ENCODE results near the gene STEAP3.

The STEAP3 gene

DNA sequence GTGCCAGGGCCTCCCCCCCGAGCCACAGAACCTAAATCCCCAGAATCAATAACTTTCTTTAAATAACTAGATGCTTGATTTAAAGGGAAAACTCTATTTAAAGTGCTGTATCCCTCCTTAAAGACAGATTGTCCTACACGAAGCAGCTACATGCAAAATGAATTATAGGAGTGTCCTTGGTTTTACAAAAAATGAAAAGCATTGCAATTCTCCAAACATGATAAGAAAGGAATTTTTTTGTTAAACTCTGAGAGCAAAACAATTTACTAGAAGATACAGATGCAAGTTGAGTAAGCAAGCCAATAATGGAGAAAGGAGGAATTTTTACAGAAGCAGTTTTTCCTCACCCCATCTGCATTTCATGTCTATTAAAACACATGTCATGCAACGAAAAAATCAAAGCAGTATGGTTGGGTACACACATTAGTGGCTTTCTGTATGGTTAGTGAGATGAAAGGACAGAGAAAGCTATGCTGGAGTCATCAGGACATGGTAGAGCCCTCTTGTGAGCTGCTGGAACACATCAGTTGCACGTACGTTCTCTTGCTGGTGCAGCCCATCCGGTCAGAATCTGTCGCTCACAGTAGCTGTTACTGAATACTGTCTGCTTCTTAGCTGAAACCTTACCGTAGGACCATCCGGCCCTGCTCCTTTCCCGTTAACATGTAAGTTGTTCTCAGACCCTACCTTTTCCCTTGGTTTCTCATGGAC is 25.9 kb upstream of the STEAP3 start:
- DNase-seq (ENCODE audit: low read depth in 2 of 2), result no peak

DNA sequence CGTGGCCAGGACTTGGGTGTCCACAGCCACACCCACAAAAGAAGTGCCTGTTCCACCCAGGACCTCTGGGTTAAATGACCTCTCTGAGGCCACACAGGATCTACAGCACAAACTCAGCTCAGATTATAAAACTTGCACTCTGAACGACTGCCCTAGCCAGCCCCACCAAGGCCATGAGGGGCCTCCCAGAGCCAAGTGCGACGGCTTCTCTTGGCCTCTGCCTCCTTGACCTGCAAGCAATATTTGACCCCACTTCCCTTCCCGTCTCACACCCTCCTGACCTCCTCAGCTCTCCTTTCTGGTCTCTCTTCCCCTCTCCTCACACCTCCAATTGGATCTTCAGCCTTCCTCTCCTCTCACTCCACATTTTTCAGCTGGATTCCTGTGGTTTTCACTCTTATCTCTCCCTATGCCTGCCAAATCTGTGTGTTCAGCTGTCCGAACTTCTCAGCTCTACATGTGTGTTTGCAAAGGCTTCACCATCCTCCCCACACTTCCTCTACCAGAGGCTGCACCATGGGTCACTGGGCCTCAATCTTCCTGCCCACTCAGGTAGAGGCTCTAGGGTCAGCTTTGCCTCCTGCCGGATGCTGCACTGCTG is 25.3 kb upstream of the STEAP3 start:
- DNase-seq (ENCODE audit: low read depth in 2 of 2), result no peak

DNA sequence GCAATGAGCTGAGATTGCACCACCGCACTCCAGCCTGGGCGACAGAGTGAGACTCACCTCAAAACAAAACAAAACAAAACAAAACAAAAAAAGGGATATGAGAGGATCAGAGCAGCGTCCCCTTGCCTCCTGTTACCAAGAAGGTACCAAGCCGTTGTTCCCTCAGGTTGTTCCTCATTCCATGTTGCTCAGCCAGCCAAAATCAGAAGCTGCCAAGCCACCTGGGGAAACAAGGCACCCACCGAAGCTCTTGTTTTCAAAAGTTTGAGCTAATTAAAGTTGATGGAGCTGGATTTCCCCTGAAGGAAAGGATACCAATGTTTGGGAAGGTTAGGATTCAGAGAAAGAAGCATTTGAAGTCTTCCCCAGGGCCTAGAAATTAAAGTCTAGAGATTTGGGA is 21.8 kb upstream of the STEAP3 start:
- no peak for DNase-seq (ENCODE audit: low read depth in 2 of 2)

DNA sequence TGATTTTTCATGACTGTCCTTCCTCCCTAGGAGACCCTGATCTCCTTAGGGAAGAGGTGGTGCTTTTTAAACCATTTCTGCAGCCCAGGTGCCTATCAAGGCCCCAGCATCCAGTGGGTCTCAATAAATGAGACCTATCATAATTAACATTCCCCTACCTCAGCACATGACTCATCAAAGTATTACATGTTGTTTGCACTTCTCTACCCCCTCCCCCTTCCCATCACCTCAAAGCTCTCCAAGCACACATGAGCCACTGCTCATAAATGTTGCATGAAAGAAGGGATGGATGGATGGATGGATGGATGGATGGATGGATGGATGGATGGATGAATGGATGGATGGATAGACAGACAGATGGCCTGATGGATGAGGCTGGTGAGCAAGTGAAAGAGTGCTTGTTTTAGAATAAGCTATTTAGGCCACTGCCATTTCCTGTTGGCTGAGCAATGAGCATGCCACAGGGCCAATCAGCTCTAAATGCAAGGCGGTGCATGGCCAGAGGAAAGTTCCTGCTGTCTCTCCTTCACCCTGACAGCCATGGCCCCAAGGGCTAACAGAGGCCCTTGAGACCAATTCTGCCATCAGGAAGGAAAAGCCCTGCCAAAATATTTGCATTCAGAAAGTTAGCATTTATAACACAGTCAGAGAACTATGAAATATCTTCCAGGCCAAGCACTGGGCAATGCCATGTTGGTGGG is 20.9 kb upstream of the STEAP3 start:
- no peak for DNase-seq (ENCODE audit: low read depth in 2 of 2)

DNA sequence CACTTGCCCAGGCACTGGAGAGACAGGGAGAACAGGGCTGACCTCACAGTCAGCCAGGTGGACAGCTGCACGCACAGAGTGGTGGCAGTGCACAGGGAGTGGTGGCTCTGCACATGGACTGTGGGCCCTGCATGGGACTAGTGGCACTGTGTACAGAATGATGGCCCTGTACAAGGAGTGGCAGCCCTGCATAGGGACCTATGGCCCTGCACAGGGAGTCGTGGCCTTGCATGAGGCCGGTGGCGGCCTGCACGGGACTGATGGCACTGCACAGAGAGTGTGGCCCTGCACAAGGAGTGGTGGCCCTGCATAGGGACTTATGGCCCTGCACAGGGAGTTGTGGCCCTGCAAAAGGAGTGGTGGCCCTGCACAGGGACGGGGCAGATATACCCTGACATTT is 19.1 kb upstream of the STEAP3 start:
- no peak for DNase-seq (ENCODE audit: low read depth in 2 of 2)

DNA sequence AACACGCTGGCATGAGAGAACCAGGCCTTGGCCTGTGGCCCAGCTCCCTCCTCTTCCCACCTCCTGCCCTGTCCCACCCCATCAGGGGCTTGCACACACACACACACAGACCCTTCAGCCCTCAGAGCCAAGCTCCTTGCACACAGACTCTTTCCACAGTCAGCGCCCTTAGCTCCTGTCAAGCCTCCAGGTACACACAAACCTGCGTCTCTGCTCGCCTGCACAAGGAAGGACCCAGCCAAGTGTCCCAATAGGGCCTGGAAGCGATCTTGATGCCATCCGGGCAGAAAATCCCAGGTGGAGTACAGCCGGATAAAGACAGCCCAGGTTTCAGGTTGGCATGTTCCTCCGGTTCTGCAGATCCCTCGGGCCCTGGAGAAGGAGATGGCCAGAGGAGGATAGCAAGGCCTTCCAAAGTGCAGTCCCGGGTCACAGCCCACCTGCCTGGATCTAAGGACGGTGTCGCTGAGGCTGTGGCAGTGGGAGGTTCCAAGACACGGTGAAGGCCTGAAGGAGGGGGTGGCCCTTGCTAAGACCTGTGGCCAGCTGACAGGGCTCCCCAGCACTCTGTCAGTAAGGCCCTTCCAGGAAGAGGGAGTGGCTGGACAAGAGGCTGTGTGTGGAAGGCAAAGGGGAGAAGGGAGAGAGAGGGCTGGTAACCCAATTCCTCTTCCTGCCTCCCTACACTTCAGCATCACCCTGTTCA is 18.5 kb upstream of the STEAP3 start:
- no peak for DNase-seq (ENCODE audit: low read depth in 2 of 2)

DNA sequence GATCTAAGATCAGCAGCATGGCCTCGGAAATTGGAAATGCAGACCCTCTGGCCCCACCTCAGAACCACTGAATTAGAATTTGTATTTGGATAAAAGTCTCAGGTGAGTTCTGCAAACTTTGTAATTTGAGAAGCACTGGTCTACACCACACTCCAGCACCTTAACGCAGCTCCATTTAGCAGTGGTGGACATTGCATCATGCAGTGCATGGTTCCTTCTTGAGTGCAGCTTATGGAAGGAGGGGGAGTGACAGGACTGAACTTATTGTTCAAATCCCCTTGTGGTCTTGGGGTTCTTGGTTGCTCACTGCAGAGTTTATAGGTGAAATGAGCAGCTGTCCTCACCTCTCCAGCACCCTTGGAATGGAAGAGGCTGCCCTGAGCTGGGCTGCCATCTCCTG is 17.4 kb upstream of the STEAP3 start:
- no peak for DNase-seq (ENCODE audit: low read depth in 2 of 2)

DNA sequence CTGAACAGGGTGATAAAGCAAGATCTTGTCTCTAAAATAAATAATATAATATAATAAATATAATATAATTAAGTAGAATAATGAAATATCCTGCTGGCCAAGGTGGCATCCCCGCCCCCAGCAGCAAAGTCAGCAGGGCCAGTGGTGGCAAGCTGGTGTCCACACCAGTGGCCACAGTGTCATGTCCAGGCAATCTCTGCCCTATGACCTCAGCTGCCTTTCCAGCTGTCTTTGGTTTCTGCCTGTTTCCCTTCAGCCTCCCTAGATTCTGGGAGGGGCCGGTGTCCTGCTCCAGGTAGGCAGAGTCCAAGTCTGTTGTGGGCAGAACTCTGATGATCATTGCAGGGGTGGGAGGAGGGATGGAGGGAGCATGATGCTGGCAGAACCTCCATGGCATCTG is 16.2 kb upstream of the STEAP3 start:
- DNase-seq (ENCODE audit: low read depth in 2 of 2), result no peak

DNA sequence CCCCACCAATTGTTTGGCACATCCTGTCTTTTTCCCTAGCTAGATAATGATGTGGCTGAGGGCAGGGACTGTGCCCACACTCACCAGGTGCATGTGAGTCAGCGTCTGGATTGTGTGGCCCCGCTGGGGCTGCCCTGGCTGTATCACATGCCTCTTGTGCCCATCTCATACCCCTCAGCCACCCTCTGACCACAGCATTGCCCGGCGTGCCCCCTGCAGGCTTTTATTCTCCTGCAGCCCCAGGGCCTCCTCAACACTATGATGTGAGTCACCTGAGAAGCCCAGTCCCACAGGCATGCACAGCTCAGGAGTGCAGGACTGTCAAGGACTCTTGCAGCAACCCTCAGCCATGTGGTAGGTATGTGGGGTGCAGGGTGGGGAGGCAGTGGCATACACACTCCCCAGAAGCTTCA is 14.8 kb upstream of the STEAP3 start:
- no peak for DNase-seq (ENCODE audit: low read depth in 2 of 2)

DNA sequence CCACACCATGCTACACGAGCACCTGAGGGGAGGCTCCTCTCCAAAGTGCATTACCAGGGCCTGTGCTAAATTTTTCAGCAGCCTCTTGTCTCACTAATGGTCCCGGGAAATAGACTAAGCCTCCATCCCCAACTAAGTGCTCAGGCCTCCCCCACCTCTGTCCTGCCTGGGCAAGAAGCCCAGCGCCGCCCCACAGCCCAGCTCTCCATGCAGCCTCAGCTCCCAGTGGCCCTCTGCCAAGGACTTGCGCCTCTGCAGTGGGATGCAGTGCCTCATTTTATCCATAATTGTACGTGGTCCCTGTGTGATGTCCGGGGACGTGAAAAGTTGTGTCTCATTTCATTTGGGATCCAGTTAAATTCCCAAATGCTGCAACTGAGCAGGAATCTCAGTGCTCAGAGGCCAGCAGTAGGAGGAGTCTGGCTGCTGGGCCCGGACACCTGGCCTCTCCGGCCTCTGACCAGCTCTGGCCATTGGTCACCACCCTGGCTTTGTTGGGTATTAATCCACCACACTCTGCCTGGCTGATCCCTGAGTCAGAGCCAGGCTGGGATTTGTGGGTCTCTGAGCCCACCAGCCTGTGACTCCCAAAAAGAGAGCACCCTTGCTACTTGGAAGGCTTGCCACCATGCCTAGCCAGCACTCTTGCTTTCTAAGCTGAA is 11.4 kb upstream of the STEAP3 start:
- no peak for DNase-seq (ENCODE audit: low read depth in 2 of 2)

DNA sequence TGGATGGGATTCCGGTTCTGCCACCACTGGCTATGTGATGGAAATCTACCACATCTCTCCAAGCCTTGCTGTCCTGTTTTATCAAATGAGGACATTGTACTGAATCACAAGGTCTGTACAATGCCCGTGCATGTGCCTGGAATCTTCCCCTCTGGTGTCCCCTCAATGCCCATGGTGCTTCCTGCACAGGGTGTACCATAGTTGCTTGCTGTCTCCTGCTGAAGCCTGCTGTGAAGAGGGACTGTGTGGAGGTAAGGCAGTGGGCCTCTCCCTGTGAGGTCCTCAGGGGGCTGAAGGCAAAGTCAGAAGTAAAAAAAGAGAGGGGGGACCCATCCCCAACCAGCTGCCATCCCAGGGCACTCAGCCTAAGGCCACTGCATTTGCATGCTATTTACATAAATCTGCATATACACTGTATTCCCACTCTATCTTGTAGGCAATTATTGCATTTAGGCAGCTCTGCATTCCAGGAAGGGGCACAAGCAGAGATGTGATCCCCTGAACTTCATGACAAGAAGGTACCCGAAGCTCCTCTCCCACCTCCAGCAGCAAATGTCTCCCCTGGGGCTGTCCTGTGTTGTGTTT is 9.1 kb upstream of the STEAP3 start:
- DNase-seq (ENCODE audit: low read depth in 2 of 2), result no peak

DNA sequence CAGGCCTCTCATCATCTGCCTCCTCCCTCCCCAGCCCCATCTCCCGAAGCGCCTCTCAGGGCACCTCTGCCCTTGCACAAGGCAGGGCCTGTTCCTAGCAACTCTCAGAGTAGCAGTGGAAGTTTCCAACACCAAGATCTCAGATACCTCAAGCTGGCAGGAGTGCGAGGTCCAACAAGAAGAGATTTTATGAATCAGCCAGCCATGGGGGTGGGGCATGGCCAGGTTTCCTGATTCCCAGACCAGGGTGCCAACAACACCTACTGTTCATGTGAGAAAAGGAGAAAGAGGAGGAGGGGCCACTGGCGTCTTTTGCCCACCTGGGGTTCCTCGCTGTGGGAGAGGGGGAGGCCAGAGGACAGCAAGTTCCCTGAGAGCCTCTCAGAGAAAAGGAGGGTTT is 6.6 kb upstream of the STEAP3 start:
- no peak for DNase-seq (ENCODE audit: low read depth in 2 of 2)

DNA sequence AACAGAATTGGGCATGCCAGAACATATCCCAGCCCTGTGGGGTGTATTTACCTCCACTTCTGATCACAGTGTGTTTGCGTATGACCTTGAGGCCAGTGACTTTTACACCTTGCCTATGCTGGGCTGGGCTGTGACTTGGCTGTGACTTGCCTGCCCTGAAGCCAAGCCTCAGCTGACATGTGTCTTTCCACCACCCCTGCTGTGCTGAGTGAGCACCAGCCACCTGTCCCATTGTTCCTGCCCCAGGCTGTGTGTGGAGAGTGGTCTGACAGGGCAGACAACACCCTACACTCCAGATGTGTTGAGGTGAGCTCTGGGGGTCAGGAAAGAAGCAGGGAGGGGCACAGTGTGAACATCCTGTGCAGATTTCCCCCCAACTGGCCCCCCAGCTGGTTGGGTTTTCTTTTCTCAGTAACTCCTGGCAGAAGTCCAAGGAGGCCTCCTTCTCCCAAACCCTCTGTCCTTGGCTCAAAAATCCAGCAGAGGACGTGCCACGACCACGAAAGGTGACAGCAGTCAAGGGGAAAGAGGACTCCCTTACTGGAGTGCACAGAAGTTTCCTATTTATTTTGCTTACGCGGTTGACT is 5.1 kb upstream of the STEAP3 start:
- DNase-seq (ENCODE audit: low read depth in 2 of 2), result no peak

DNA sequence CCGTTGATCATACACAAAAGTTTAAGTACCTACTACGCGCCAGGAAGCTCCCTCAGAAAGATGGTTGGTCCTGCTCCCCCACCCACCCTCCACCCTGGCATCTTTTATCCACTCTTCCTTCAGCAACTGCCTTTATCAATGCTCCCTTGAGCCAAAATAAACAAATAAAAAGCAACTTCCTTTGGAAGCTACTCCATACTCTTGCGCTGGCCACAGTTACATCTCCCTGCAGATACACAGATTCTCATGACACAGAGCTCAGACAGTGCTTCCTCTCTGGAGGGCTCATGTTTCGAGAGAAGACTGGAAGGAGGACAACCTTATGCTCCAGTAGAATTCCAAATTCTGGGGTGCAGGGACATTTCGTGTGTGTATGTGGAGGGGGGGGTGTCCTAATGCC is 3.8 kb upstream of the STEAP3 start:
- DNase-seq (ENCODE audit: low read depth in 2 of 2), result no peak

DNA sequence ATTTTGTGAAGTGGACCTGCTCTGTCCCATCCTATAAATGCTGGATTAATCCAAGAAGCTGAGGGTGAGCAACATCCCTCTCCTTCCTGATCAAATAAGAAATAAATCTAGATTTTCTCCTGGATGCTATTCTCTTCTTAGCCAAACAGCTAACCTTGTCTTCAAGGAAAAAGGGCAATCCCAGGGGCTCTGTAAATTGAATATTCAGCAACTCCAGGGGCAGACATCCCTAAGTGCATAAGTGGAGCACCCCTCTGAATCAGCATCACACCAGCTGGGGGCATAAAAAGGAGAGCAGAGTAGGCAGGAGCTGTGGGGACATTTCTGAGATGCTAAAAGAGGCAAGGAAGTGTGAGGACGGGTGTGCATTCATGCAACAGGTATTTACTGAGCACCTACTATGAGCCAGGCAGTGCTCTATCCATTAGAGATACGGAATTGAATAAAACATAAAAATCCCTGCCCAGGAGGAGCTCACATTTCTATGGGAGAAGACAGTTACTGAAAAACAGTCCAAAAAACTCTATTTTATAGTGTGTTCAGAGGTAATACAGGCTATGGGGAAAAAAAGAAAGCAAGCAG is 2.8 kb upstream of the STEAP3 start:
- no peak for DNase-seq (ENCODE audit: low read depth in 2 of 2)

DNA sequence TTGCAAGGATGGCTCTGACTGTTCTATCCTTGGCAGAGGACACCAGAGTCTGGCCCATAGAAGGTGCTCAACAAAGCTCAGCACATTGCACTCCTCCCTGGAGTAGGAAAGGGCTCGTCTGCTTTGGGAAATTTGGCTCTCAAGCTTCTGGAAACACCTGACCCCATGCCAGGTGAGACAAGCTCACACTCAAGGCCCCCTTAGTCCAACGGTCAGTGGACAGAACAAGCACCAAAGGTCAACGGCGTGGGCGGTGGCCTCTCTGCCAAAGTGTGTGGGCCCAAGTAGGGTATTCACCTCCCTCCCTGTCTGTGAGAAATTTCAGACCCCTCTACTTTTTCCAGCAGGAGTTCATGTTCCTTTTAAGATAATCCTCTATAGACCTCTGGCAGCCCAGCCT is 2.0 kb upstream of the STEAP3 start:
- no peak for DNase-seq (ENCODE audit: low read depth in 2 of 2)

DNA sequence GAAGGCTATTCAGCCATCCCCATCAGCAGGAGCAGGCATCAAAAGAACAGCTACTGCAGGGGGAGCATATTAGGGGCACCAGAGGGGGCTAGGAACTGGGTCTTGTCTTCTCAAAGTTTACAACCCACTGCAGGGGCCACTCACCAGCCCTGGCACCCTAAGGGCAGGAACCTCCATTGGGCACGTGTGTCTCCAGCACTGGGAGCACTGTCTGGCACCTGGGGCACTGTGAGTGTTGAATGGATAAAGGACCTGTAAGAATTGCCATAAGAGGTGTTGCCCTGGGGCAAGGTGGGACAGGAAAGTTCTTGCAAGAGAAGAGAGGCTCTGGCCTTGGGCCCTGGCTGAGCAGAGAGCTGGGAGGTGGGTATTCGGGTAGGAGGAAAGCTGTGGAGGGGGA is 1.4 kb upstream of the STEAP3 start:
- DNase-seq (ENCODE audit: low read depth in 2 of 2), result no peak

DNA sequence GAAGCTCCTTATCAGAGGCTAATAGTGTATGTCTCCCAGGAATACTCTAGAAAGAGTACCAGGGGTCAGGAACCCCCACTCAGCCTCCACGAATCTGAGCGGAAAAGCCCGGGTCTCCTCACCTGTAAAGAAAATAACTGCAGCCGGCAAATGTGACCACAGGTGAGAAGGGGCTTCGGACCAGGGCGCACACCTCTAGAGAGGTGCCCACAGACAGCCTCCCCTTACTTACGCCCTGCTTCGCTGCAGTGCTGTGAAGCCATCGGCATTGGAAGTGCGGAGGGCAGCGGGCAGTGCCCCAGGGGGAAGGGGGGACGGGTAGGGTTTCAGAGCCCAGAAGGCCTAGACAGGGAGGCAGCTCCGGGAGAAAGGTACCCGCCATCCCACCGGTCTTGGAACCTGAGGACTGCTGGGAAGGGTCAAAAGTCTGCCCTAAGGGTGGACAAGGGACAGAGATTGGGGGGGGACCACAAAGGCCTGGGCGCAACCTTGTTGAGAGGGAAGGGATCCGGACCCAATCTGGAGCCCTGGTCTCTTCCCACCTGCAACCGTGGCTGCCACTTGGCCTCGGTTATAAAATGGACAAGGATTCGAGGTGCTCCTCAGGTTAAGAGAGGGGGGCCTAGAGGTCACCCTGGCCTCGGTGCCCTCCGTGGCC is 642 bp upstream of the STEAP3 start:
- DNase-seq (ENCODE audit: low read depth in 2 of 2), result no peak

DNA sequence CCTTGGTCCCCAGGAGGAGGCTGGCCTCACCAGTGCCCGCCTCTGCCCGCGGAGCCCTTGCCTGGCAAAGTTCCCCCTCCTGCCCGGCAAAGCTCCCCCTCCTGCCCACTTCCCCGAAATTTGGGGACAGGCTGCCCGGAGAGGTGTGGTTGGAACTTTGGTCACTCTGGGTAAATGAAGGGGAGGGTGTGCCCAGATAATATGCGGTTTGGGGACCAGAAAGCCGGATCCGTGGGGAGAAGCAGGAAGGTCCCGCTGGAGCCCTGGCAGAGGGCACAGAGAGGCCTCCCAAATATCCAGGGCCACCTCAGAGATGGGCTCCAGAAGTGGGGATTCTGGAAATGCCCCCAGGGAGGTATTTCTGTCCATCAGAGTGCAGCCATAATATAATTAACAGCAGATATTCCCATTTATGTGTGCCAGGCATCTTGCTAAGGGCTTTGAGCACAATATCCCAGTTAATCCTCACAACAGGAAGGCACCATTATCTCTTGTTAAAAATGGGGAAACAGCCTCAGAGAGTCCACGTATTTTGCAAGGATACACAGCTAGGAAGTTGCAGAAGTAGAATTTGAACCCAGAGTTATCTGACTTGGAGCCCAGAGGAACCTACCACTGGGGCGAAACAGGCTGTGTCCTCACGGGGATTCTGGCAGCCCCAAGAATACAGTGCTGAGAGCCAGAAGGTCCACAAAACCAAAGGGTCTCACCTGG is 914 bp downstream of the STEAP3 start:
- no peak for DNase-seq (ENCODE audit: low read depth in 2 of 2)
